Epidermal melanocyte (primary cell): ENCODE results near the gene KRT76.
"Not testable (repeated sequence)": the region's sequence is repeated elsewhere in the genome, so short reads cannot be mapped to it uniquely, and the experiment has no call there.

Experiments
- DNase-seq: peaks from one replicate; pipeline ENCODE4 v3.0.0; 2011; ENCODE audit warnings: low spot score; ENCODE audit not compliant: insufficient read length

The KRT76 gene

GRCh38 chr12:52759695-52760094 is 17.4 kb downstream of the KRT76 start:
- DNase-seq, result no peak

- no peak for DNase-seq
These were observed 17.9 kb downstream of the KRT76 start for GRCh38 chr12:52759218-52759617.

GRCh38 chr12:52757449-52758176 is 19.5 kb downstream of the KRT76 start:
- no peak for DNase-seq

GRCh38 chr12:52756281-52756960 is 20.7 kb downstream of the KRT76 start:
- DNase-seq, result no peak

- no peak for DNase-seq
These were observed 21.6 kb downstream of the KRT76 start for GRCh38 chr12:52755533-52755932.

GRCh38 chr12:52754135-52754534 is 23.0 kb downstream of the KRT76 start:
- no peak for DNase-seq

- no peak for DNase-seq
These were observed 23.9 kb downstream of the KRT76 start for GRCh38 chr12:52753283-52753682.

GRCh38 chr12:52752516-52752915 is 24.6 kb downstream of the KRT76 start:
- DNase-seq, result no peak

GRCh38 chr12:52751795-52752194 is 25.4 kb downstream of the KRT76 start:
- no peak for DNase-seq

GRCh38 chr12:52750532-52750931 is 26.6 kb downstream of the KRT76 start:
- DNase-seq, result not testable (repeated sequence)

- no peak for DNase-seq
These were observed 27.3 kb downstream of the KRT76 start for GRCh38 chr12:52749827-52750226.

- DNase-seq, result no peak
These were observed 28.6 kb downstream of the KRT76 start for GRCh38 chr12:52748578-52748977.

GRCh38 chr12:52745554-52745953 is 31.6 kb downstream of the KRT76 start:
- DNase-seq, result no peak

GRCh38 chr12:52744493-52745156 is 32.5 kb downstream of the KRT76 start:
- DNase-seq, result no peak

GRCh38 chr12:52742822-52743457 is 34.2 kb downstream of the KRT76 start:
- DNase-seq, result no peak

- DNase-seq, result no peak
These were observed 35.0 kb downstream of the KRT76 start for GRCh38 chr12:52742196-52742580.

- DNase-seq, result no peak
These were observed 35.6 kb downstream of the KRT76 start for GRCh38 chr12:52741375-52742195.

GRCh38 chr12:52740584-52740983 is 36.6 kb downstream of the KRT76 start:
- DNase-seq, result no peak

GRCh38 chr12:52739963-52740362 is 37.2 kb downstream of the KRT76 start:
- no peak for DNase-seq

- no peak for DNase-seq
These were observed 41.1 kb downstream of the KRT76 start for GRCh38 chr12:52735816-52736632.
